HFFc6 (cell line): ENCODE data around the gene LTBP4. TPM values are rescaled to one million over a fixed set of nuclear protein-coding genes. Genes with fewer than 3 reads are reported as not detected.

Experiments used
- DNase-seq: peaks from one replicate; pipeline ENCODE4 v3.0.0-alpha.2; 2018
- H3K27ac Mint-ChIP-seq: 2 replicates; pipeline ENCODE4 v1.8.0; 2020; ENCODE audit warnings: mild to moderate bottlenecking, mixed read lengths
- H3K27me3 Mint-ChIP-seq: 2 replicates; pipeline ENCODE4 v1.8.0; 2021; ENCODE audit warnings: mild to moderate bottlenecking, moderate library complexity, mixed read lengths; ENCODE audit not compliant: insufficient read depth
- H3K36me3 Mint-ChIP-seq: 2 replicates; pipeline ENCODE4 v1.8.0; 2021; ENCODE audit warnings: low read depth, mixed read lengths
- H3K4me1 Mint-ChIP-seq: 2 replicates; pipeline ENCODE4 v1.8.0; 2020; ENCODE audit warnings: low read depth, mixed read lengths
- H3K4me3 Mint-ChIP-seq: 2 replicates; pipeline ENCODE4 v1.8.0; 2020; ENCODE audit warnings: mild to moderate bottlenecking, moderate library complexity, mixed read lengths
- H3K9me3 Mint-ChIP-seq: 2 replicates; pipeline ENCODE4 v1.8.0; 2020; ENCODE audit warnings: mild to moderate bottlenecking, mixed read lengths
- CTCF ChIP-seq: fragments of 200-600 bp; sonication (generic); IDR thresholded peaks from 2 replicates; pipeline ENCODE4 v1.5.0; 2021; ENCODE audit warnings: antibody characterized with exemption, mild to moderate bottlenecking
- total RNA-seq, 6 experiments: library from RNA; stranded (reverse); fragmentation: NEBNext Ultra II Directional; extraction: Animal tissue kit (Norgen Biotek cat#: 25700); gene quantifications; 2 replicates in 1 of 6; 3 replicates in 5 of 6; pipeline ENCODE4 v1.2.3, GENCODE V29; 2021

The LTBP4 gene
- total RNA-seq, 6 experiments from 2014 or later, result 36.6 to 54.9 (median 51.4) TPM

- H3K36me3 Mint-ChIP-seq, result peaks cover 3% of the 10 kb centered on the region; the same call in 1 of the 2 replicates
- peaks cover 15% of the 10 kb centered on the region for H3K27me3 Mint-ChIP-seq
- H3K4me3 Mint-ChIP-seq, result no peak overlapping the region
- H3K9me3 Mint-ChIP-seq, result no peaks in the 10 kb centered on the region
- DNase-seq, result no peak
- H3K4me1 Mint-ChIP-seq, result peaks cover 17% of the 10 kb centered on the region
- no peak for TF ChIP-seq CTCF
- H3K27ac Mint-ChIP-seq, result no peak overlapping the region
These were observed 60.4 kb downstream of the LTBP4 start for GRCh38 chr19:40661616-40662015.

GRCh38 chr19:40662925-40663694 is 61.9 kb downstream of the LTBP4 start:
- H3K9me3 Mint-ChIP-seq, result no peaks in the 10 kb centered on the region
- peak; percentile 64 for DNase-seq
- H3K36me3 Mint-ChIP-seq, result peaks cover 7% of the 10 kb centered on the region; the same call in 1 of the 2 replicates
- peak overlapping the region; percentile 88 for H3K4me3 Mint-ChIP-seq
- peak; percentile 100 for TF ChIP-seq CTCF
- H3K4me1 Mint-ChIP-seq, result peaks cover 23% of the 10 kb centered on the region
- H3K27ac Mint-ChIP-seq, result peak overlapping the region; percentile 82
- H3K27me3 Mint-ChIP-seq, result peaks cover 13% of the 10 kb centered on the region

- peak overlapping the region; percentile 82 for H3K27ac Mint-ChIP-seq
- peak; percentile 14 for DNase-seq
- TF ChIP-seq CTCF, result no peak
- H3K9me3 Mint-ChIP-seq, result peaks cover under 1% of the 10 kb centered on the region; the same call in 1 of the 2 replicates
- H3K27me3 Mint-ChIP-seq, result peaks cover 13% of the 10 kb centered on the region
- H3K4me3 Mint-ChIP-seq, result peak overlapping the region; percentile 88
- peaks cover 7% of the 10 kb centered on the region; the same call in 1 of the 2 replicates for H3K36me3 Mint-ChIP-seq
- H3K4me1 Mint-ChIP-seq, result peaks cover 23% of the 10 kb centered on the region
These were observed 62.8 kb downstream of the LTBP4 start for GRCh38 chr19:40663695-40664692.

- Mint-ChIP-seq H3K36me3 (peaks cover 7% of the 10 kb centered on the region; the same call in 1 of the 2 replicates), H3K27ac (peak overlapping the region; percentile 36), H3K4me1 (peaks cover 23% of the 10 kb centered on the region), H3K27me3 (peaks cover 8% of the 10 kb centered on the region), H3K4me3 (no peak overlapping the region), H3K9me3 (peaks cover 9% of the 10 kb centered on the region)
- no peak for TF ChIP-seq CTCF
- no peak for DNase-seq
These were observed 65.8 kb downstream of the LTBP4 start for GRCh38 chr19:40666803-40667438.

- peaks cover 23% of the 10 kb centered on the region for H3K4me1 Mint-ChIP-seq
- peaks cover 8% of the 10 kb centered on the region for H3K27me3 Mint-ChIP-seq
- no peak overlapping the region for H3K4me3 Mint-ChIP-seq
- DNase-seq, result no peak
- peaks cover 9% of the 10 kb centered on the region for H3K9me3 Mint-ChIP-seq
- TF ChIP-seq CTCF, result no peak
- peaks cover 7% of the 10 kb centered on the region; the same call in 1 of the 2 replicates for H3K36me3 Mint-ChIP-seq
- H3K27ac Mint-ChIP-seq, result no peak overlapping the region
These were observed 66.4 kb downstream of the LTBP4 start for GRCh38 chr19:40667602-40668001.
